ENCODE results near the gene HOXC5. TPM values are rescaled to one million over a fixed set of nuclear protein-coding genes. Genes with fewer than 3 reads are reported as not detected.

The HOXC5 gene
- total RNA-seq, 1 experiment from 2014 or later = 1.1 TPM

GRCh38 chr12:54024127-54024526 lies 8.7 kb upstream of the HOXC5 start:
- Histone ChIP-seq H4K20me1 (ENCODE audit: insufficient read depth) (no peaks in the 10 kb centered on the region), H3K27me3 (ENCODE audit: insufficient read depth, low read length) (no peaks in the 10 kb centered on the region), H3K9me3 (ENCODE audit: control insufficient read depth in 1 of 2, insufficient read depth in 1 of 2, low read depth in 1 of 2, low read length in 2 of 2) (no peaks in the 10 kb centered on the region), H3K4me1 (ENCODE audit: control insufficient read depth in 1 of 2, insufficient read depth in 2 of 2, low read length in 2 of 2) (peaks cover 13 to 23% of the 10 kb centered on the region in 2 experiments; a peak in 3 of 4 replicates), H3K36me3 (ENCODE audit: control insufficient read depth in 1 of 2, insufficient read depth in 2 of 2, low read length in 2 of 2) (no peaks in the 10 kb centered on the region), H3K9ac (ENCODE audit: low read length) (no peak overlapping the region), H3K9me2 (ENCODE audit: insufficient read depth) (no peaks in the 10 kb centered on the region), H3K4me2 (ENCODE audit: low read length) (no peak overlapping the region), H3K79me2 (ENCODE audit: insufficient read depth, low read length) (no peaks in the 10 kb centered on the region), H3K4me3 (replicated peaks in 1 of 2; ENCODE audit: low read depth in 1 of 2, low read length in 2 of 2) (no peak overlapping the region), H3K27ac (ENCODE audit: low read depth, low read length) (no peak overlapping the region), H2AFZ (ENCODE audit: low read depth, low read length, poor library complexity, severe bottlenecking) (no peak overlapping the region)
- no peak for DNase-seq (ENCODE audit: low read depth, low spot score)
- no peak for TF ChIP-seq EGR1 (IDR thresholded peaks at IDR 0.05; ENCODE audit: low read depth)
- TF ChIP-seq POLR2AphosphoS5 (IDR thresholded peaks at IDR 0.05; ENCODE audit: low read depth, low read length) = no peak
- TF ChIP-seq ATF3 (IDR thresholded peaks at IDR 0.05) = no peak
- no peak for TF ChIP-seq FOSL1 (IDR thresholded peaks at IDR 0.05; ENCODE audit: low read depth)
- TF ChIP-seq CBX3 (IDR thresholded peaks at IDR 0.05; ENCODE audit: low read depth) = no peak
- no peak for TF ChIP-seq ELF1 (IDR thresholded peaks at IDR 0.05; ENCODE audit: borderline replicate concordance, low read depth)
- TF ChIP-seq ZBTB33 (IDR thresholded peaks at IDR 0.05; ENCODE audit: extremely low read depth, insufficient replicate concordance, low read length) = no peak
- no peak for TF ChIP-seq CEBPB (IDR thresholded peaks at IDR 0.05; ENCODE audit: low read depth)
- TF ChIP-seq YY1 (IDR thresholded peaks at IDR 0.05; ENCODE audit: extremely low read depth, insufficient replicate concordance, low read depth, low read length) = no peak
- TF ChIP-seq MAX (IDR thresholded peaks at IDR 0.05) = no peak
- no peak for TF ChIP-seq RAD21 (IDR thresholded peaks at IDR 0.05; ENCODE audit: low read depth)
- TF ChIP-seq JUND (IDR thresholded peaks at IDR 0.05) = no peak
- no peak for TF ChIP-seq CTCF (IDR thresholded peaks at IDR 0.05 in 2 of 3, conservative IDR thresholded peaks at IDR 0.05 in 1 of 3; ENCODE audit: borderline replicate concordance in 1 of 3, insufficient read depth in 1 of 3, low read depth in 2 of 3, low read length in 2 of 3)
- no peak for TF ChIP-seq TCF7L2 (IDR thresholded peaks at IDR 0.05; ENCODE audit: borderline replicate concordance, extremely low read depth, insufficient read depth, insufficient read length)
- TF ChIP-seq SP1 (IDR thresholded peaks at IDR 0.05; ENCODE audit: low read depth) = no peak
- no TSS peak for BruUV-seq (replicated peaks)
- ChIA-PET CTCF (interaction anchor here (1.5 to 5.3 kb wide), 4 partner anchors 8 to 177 kb away, joined by 3 to 38 read pairs (median 6); partner anchors contain the start of genes HOXC5 and HOXC9), RAD21 (ENCODE audit: low non-redundant PET in 1 of 2, low total read pairs in 2 of 2, uncharacterized antibody in 2 of 2, unreplicated experiment in 2 of 2) (no interaction called here), POLR2A (interaction anchor here (0.6 kb wide), 1 partner anchor 30 kb away, joined by 8 read pairs; no protein-coding TSS in a partner anchor)
- intact Hi-C loops (cut with micrococcal nuclease) = no loop called here
- ATAC-seq = peak; percentile 57

Data from HCT116 (cell line).